SU-DHL-6 (cell line): ENCODE data around the gene KIF3A.

Source experiments
- EZH2phosphoT487 ChIP-seq: fragments of 200-600 bp; sonication (generic), shearing (Covaris generic); conservative IDR thresholded peaks from 2 replicates; pipeline ENCODE4 v1.6.1; 2018; ENCODE audit warnings: mild to moderate bottlenecking, antibody characterized with exemption, low read length, moderate library complexity, mixed read lengths
- TF ChIP-seq, protein P1 (sequence below): fragments of 200-600 bp; sonication (generic); IDR thresholded peaks from one replicate; pipeline ENCODE4 v1.5.1; 2017; ENCODE audit warnings: antibody characterized with exemption, mild to moderate bottlenecking, low read length, moderate library complexity; ENCODE audit not compliant: insufficient read depth, poor library complexity, severe bottlenecking

- TF ChIP-seq, protein P1, sequence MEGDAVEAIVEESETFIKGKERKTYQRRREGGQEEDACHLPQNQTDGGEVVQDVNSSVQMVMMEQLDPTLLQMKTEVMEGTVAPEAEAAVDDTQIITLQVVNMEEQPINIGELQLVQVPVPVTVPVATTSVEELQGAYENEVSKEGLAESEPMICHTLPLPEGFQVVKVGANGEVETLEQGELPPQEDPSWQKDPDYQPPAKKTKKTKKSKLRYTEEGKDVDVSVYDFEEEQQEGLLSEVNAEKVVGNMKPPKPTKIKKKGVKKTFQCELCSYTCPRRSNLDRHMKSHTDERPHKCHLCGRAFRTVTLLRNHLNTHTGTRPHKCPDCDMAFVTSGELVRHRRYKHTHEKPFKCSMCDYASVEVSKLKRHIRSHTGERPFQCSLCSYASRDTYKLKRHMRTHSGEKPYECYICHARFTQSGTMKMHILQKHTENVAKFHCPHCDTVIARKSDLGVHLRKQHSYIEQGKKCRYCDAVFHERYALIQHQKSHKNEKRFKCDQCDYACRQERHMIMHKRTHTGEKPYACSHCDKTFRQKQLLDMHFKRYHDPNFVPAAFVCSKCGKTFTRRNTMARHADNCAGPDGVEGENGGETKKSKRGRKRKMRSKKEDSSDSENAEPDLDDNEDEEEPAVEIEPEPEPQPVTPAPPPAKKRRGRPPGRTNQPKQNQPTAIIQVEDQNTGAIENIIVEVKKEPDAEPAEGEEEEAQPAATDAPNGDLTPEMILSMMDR: no peak
- no peak for TF ChIP-seq EZH2phosphoT487
These were observed 81.2 kb downstream of the KIF3A start for GRCh38 chr5:132655821-132656773.
